Neutrophil (primary cell): ENCODE measurements around the gene TXLNG.

Experiments
- H3K27ac ChIP-seq: fragments of 200-600 bp; sonication (generic); 2 replicates; pipeline ENCODE4 v1.5.1; 2016; ENCODE audit warnings: mild to moderate bottlenecking, moderate library complexity
- H3K27me3 ChIP-seq: fragments of 200-600 bp; sonication (generic); 2 replicates; pipeline ENCODE4 v1.6.0; 2016; ENCODE audit warnings: mild to moderate bottlenecking
- H3K36me3 ChIP-seq: fragments of 200-600 bp; sonication (generic); 2 replicates; pipeline ENCODE4 v1.5.1; 2017
- H3K4me1 ChIP-seq, 2 experiments: fragments of 200-600 bp in 1 of 2; sonication (generic) in 1 of 2; 1 replicate in 1 of 2; 2 replicates in 1 of 2; pipeline versions ENCODE4 v1.5.1 to v1.6.1; 2013 to 2016; ENCODE audit warnings: low read depth in 1 of 2, low read length in 1 of 2, mild to moderate bottlenecking in 1 of 2, moderate library complexity in 1 of 2; ENCODE audit not compliant: control insufficient read depth in 1 of 2, insufficient read depth in 1 of 2
- H3K4me3 ChIP-seq, 2 experiments: fragments of 200-600 bp in 1 of 2; sonication (generic) in 1 of 2; 1 replicate in 1 of 2; 2 replicates in 1 of 2; pipeline ENCODE4 v1.5.1; 2013 to 2016; ENCODE audit warnings: low read depth in 1 of 2, low read length in 1 of 2, mild to moderate bottlenecking in 1 of 2, moderate library complexity in 1 of 2
- H3K9me3 ChIP-seq: fragments of 200-600 bp; sonication (generic); 2 replicates; pipeline ENCODE4 v1.5.1; 2016
- TF ChIP-seq, protein P1 (sequence below): fragments of 200-600 bp; sonication (generic); IDR thresholded peaks from 2 replicates; pipeline ENCODE4 v1.5.1; 2016; ENCODE audit warnings: antibody characterized with exemption

TXLNG gene

DNA sequence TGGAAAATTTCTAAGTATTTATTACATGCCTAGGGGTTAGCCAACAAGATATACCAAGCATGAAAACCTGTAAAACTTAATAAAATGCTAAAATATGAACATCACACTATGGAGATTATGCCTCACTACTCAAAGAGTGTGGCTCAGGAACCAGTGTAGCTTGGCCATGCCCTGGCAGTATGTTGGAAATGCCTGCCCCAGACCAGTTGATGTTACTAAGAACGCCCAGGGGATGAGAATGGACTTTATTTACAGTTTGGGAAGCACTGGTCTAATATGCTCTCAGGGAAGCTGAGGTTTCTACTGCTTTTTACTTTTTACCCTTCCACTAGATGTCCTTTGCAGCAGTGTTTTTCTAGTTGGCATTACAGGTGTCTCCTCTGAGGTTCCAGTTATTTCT, 23.7 kb upstream of the TXLNG start:
- Histone ChIP-seq H3K36me3 (peaks cover 38% of the 10 kb centered on the region), H3K4me1 (no peaks in the 10 kb centered on the region), H3K27ac (no peak overlapping the region), H3K27me3 (no peaks in the 10 kb centered on the region), H3K9me3 (no peaks in the 10 kb centered on the region), H3K4me3 (no peak overlapping the region)
- TF ChIP-seq, protein P1, sequence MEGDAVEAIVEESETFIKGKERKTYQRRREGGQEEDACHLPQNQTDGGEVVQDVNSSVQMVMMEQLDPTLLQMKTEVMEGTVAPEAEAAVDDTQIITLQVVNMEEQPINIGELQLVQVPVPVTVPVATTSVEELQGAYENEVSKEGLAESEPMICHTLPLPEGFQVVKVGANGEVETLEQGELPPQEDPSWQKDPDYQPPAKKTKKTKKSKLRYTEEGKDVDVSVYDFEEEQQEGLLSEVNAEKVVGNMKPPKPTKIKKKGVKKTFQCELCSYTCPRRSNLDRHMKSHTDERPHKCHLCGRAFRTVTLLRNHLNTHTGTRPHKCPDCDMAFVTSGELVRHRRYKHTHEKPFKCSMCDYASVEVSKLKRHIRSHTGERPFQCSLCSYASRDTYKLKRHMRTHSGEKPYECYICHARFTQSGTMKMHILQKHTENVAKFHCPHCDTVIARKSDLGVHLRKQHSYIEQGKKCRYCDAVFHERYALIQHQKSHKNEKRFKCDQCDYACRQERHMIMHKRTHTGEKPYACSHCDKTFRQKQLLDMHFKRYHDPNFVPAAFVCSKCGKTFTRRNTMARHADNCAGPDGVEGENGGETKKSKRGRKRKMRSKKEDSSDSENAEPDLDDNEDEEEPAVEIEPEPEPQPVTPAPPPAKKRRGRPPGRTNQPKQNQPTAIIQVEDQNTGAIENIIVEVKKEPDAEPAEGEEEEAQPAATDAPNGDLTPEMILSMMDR: no peak

DNA sequence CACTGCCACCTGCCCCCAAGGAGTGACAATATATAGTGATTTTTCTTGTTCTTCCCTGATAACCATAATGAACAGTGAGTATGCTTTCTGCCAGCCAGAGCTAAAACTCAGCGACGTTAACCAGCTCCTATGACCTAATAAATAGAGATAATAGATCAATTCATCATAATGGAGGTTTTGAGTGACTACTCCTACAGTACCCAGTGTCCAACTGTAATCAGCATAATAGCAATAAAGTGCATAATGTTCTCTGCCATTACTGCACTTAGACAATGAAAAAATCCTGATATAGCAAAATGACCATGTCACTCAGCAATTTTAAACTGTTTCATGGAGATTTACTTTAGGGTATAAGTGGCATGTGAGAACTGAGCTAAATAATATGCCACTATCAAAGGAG, 20.7 kb upstream of the TXLNG start:
- H3K9me3 ChIP-seq: no peaks in the 10 kb centered on the region
- no peak overlapping the region for H3K27ac ChIP-seq
- H3K36me3 ChIP-seq: peaks cover 11% of the 10 kb centered on the region
- TF ChIP-seq, protein P1: no peak
- no peaks in the 10 kb centered on the region for H3K27me3 ChIP-seq
- no peak overlapping the region for H3K4me3 ChIP-seq
- peaks cover 3 to 6% of the 10 kb centered on the region in 2 experiments for H3K4me1 ChIP-seq

DNA sequence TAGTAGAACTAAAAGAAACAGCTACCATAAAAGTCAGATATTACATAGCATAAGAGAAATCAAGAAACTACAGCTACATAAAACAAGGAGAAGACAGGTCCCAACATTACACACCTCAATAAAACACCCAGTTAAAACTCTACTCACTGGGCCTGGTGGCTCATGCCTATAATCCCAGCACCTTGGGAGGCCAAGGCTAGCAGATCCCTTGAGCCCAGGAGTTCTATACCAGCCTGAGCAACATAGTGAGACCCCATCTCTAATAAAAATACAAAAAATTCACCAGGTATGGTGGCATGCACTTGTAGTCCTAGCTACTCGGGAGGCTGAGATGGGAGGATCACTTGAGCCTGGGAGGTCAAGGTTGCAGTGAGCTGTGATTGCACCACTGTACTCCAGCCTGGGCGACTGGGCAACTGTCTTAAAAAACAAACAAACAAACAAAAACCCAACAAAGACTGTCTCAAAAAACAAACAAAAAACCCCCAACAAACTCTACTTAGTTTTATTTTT, 15.2 kb upstream of the TXLNG start:
- no peak overlapping the region for H3K27ac ChIP-seq
- H3K9me3 ChIP-seq: no peaks in the 10 kb centered on the region
- TF ChIP-seq, protein P1: no peak
- no peaks in the 10 kb centered on the region for H3K36me3 ChIP-seq
- H3K27me3 ChIP-seq: no peaks in the 10 kb centered on the region
- no peak overlapping the region for H3K4me3 ChIP-seq
- H3K4me1 ChIP-seq: peaks cover 4 to 6% of the 10 kb centered on the region in 2 experiments

DNA sequence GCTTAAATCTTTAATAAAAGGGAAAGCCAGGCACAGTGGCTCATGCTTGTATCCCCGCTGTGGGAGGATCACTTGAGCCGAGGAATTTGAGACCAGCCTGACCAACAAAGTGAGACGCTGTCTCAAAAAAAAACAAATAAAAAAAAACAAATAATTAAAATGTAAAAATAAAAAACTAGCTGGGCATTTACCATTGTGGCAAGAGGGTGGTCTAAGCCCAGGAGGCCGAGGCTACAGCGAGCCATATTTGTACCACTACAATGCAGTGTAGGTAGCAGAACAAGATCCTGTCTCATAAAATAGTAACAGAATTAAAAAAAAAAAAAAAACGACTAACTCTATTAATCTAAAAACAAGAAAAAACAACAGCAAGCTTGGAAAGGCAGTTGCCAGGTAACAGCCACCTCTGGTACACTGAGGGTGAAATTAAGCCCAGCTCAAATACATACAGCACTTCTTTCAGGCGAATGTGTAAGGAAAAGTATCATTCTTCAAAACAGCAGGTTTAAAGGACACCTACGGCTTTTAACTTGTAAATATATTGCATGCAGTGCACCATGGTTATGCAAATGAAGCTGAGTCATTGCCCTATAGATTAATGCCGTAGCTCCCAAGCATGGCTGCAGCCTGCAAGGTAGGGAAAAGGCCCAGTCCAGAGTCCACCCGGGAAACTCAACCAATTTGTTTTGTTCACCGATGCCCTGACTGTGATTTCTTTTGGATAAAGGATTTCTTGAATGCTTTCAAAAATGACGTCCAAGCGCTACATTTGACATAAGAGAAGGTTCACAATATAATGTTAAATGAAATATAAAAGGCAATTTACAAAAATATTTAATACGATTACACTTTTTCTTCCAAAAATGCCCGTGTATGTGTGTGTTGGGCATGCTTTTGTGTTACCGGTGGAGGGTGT, 14.5 kb upstream of the TXLNG start:
- Histone ChIP-seq H3K27ac (no peak overlapping the region), H3K4me1 (peaks cover 4 to 6% of the 10 kb centered on the region in 2 experiments), H3K4me3 (no peak overlapping the region), H3K36me3 (no peaks in the 10 kb centered on the region), H3K9me3 (no peaks in the 10 kb centered on the region), H3K27me3 (no peaks in the 10 kb centered on the region)
- TF ChIP-seq, protein P1: no peak

DNA sequence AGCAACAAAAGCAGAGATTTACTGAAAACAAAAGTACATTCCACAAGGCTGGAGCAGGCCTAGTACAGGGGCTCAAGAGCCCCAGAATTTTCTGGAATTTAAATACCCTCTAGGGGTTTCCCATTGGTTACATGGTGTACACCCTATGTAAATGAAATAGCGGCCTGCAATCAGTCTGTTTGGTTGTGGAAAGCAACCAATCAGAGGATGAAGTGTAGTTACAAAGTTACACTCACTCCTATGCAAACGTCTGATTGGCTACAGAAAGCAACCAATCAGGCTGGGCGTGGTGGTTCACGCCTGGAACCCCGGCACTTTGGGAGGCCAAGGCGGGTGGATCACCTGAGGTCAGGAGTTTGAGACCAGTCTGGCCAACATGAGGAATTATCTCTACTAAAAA, 13.8 kb upstream of the TXLNG start:
- Histone ChIP-seq H3K27me3 (no peaks in the 10 kb centered on the region), H3K4me3 (no peak overlapping the region), H3K36me3 (no peaks in the 10 kb centered on the region), H3K9me3 (no peaks in the 10 kb centered on the region), H3K4me1 (peaks cover 4 to 6% of the 10 kb centered on the region in 2 experiments), H3K27ac (no peak overlapping the region)
- TF ChIP-seq, protein P1: no peak
